Thyroid gland (tissue), 4 donors: ENCODE measurements around the gene SH2D3C.

Experiments used
- CTCF ChIP-seq, 6 experiments: fragments of 200-600 bp in 3 of 6; fragments of 450-650 bp in 3 of 6; sonication (generic) in 3 of 6; IDR thresholded peaks; one replicate each; pipeline ENCODE4 v1.5.1; 2016 to 2019; ENCODE audit warnings: antibody characterized with exemption in 6 of 6, mild to moderate bottlenecking in 2 of 6, inconsistent platforms in 1 of 6, moderate library complexity in 1 of 6
- POLR2A ChIP-seq, 2 donors: fragments of 450-650 bp; IDR thresholded peaks; one replicate each; pipeline ENCODE4 v1.6.1; 2017; ENCODE audit warnings: antibody characterized with exemption in 2 of 2, mild to moderate bottlenecking in 2 of 2, moderate library complexity in 1 of 2

DNA sequence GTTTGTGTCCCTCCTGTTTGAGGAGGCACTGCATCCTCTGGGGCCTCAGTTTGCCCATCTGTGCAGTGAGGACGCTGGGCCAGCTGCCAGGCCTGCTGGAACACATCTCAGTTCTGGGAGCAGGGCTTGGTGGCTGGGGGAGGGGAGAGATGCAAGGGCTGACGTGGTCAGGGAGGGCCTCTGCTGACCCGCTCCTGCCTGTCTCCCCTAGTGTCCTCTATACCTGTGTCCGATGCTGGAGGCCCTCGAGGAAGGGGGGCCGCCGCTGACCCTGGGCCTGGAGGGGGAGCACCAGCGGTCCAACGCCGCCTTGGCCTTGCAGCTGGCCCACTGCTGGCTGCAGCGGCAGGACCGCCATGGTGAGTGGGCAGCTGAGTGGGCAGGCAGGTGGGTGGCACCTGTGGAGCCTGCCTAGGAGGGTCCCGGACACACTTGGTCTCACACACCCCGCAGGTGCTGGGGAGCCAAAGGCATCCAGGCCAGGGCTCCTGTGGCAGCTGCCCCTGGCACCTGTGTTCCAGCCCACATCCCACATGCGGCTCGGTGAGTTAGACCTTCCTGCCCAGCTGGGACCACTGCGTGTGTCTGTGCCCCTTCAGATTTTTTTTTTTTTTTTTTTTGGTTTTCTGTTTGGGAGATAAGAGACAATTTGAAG is 30.0 kb upstream of the SH2D3C start:
- TF ChIP-seq CTCF (IDR thresholded peaks at IDR 0.05) (no peak), POLR2A (IDR thresholded peaks at IDR 0.05) (no peak)
